Activated T-cell treated with anti-CD3 and anti-CD28 coated beads for 1 hour (primary cell): ENCODE results near the gene CADPS.

Experiments
- DNase-seq: peaks from one replicate; pipeline ENCODE4 v3.0.0-alpha.2; 2020; ENCODE audit warnings: low read depth

Gene CADPS

GRCh38 chr3:62812631-62813030 is 62.6 kb downstream of the CADPS start:
- no peak for DNase-seq

DNA sequence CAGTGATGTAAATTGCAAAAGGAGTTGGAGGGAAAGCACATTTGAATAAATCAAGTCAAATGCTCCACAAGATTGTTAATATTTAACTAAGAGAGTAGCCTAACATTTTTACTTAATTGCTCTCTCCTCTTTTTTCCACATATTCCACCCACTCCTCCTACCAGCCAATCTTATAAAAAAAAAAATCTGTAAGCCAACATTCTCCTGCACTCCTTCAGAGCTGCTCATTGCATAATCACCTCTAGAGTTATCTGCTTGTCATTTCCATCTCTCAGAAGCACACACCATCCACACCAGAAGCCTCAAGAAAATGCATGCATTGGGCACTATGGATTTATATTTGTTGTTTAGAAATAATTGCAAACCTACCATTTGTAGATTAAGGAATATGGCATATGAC is 64.1 kb downstream of the CADPS start:
- no peak for DNase-seq

DNA sequence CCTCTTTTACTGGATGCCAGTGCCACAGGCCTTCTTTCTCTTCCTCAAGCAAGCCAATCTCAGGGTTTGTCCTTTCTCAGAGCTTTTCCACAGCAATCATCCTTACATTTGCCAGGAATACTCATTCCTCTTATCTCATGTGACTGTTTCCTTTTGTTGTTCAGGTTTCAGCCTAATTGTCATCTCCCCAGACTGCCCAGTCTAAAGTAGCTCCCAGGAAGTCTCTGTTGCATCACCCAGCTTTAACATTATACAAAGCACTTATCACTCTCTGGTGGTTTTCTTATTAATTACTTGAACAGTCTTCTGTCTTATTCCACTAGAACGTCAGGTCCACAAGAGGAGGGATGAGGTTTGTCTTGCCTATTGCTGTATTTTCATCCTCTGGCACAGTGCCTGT is 65.8 kb downstream of the CADPS start:
- DNase-seq, result no peak

GRCh38 chr3:62805580-62806277 is 69.5 kb downstream of the CADPS start:
- DNase-seq, result no peak

- no peak for DNase-seq
Measured at GRCh38 chr3:62805106-62805505, 70.1 kb downstream of the CADPS start.

- DNase-seq, result no peak
Measured at GRCh38 chr3:62803276-62803675, 71.9 kb downstream of the CADPS start.

DNA sequence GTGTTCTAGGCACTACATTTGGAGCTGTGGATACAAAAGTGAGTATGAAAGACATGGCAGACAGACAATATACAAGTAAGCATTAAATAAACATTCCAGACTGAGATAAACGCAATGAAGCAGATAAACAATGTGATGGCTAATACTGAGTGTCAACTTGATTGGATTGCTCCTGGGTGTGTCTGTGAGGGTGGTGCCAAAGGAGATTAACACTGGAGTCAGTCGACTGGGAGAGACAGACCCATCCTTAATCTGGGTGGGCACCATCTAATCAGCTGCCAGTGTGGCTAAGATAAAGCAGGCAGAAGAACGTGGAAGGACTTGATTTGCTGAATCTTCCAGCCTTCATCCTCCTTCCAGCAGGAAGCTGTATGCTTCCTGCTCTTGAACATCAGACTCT is 77.2 kb downstream of the CADPS start:
- no peak for DNase-seq

DNA sequence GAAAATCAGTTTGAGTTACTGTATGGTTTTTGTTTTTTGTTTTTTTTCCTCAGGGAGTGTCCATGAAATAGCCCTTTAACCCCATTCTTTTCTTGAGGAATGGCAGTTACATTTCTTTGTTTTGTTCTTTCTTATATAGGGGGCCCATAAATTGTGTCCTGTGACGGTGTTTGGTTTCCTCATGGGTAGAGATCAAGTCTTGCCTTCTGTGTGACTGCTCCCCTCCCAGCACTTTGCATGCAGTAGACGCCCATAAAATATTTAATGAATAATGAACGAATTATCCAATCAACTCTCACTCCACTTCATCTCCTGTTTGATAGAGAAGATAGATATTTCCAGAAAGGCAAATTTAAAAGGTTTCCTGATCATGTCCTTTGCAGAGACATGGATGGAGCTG is 78.1 kb downstream of the CADPS start:
- DNase-seq, result no peak

- no peak for DNase-seq
Measured at GRCh38 chr3:62795978-62796657, 79.1 kb downstream of the CADPS start.

- DNase-seq, result no peak
Measured at GRCh38 chr3:62793946-62794345, 81.3 kb downstream of the CADPS start.

GRCh38 chr3:62785384-62785783 is 89.8 kb downstream of the CADPS start:
- DNase-seq, result no peak

- no peak for DNase-seq
Measured at GRCh38 chr3:62781121-62781520, 94.1 kb downstream of the CADPS start.

- no peak for DNase-seq
Measured at GRCh38 chr3:62777674-62778073, 97.5 kb downstream of the CADPS start.

DNA sequence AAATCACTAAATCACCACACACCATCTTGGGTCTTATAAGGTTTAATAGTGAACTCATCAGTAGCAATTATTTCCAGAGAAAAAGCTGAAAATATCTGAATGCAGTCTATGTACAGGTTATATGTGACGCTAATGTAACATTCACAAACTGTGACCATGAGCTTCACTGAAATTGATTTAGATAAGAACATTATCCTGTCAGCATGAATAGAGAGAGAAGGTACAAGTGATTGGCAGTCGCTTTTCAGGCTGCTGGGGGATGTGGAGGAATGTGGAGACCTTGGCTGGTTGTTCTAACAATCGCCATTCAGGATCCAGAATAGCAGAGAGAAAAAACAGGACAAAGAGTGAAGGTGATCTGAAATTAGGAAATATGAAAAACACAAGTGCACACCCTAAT is 98.1 kb downstream of the CADPS start:
- no peak for DNase-seq

GRCh38 chr3:62774221-62774620 is 101.0 kb downstream of the CADPS start:
- no peak for DNase-seq

DNA sequence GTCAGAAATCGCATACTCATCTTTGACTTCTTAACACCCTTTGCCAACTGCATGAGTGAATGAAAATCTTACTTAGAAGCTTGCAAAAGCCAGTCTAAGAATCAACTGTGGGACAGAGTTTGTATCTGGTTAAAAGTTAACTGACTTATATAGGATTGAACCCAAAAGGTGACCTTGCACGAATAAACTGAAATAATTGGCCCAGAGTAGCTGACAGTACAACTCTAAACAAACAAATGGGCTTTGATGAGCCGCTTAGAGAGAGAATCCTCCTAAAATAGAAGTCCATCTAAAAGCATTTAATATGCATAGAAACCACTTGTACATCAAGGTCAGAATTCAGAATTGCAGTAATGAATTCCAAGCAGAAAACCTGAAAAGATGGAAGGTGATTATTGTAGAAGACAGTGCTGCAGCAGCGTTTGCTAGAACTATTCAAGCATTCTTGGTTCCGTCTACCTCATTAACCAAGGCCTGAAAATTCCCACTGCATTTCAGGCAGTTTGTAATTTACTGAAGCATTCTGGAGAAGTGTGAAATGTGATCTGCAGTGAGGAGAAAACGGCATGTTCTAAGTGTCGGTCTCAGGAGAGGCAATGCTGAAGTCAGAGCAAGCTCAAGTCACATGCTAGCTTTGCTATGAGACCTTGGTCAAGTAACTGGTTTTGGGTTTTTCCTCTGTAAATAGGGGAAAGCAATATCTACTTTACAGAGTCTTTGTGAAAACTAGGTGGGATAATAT is 103.7 kb downstream of the CADPS start:
- no peak for DNase-seq

DNA sequence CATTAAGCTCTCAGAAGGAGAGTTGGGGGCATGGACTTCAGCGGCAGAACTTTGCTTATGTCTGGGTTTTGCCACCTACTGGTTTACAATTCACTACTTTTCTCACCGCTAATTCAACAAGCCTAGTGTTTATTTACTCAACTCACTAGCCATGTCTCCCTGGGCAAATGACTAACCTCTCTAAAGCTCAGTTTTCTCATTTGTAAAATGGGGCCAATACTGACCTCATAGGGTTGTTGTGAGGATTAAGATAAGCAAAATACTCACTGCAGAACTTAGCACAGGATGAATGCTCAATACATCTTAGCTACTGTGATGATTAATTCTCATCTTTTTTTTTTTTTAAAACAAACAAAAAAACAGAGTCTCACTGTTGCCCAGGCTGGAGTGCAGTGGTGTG is 106.3 kb downstream of the CADPS start:
- DNase-seq, result no peak

DNA sequence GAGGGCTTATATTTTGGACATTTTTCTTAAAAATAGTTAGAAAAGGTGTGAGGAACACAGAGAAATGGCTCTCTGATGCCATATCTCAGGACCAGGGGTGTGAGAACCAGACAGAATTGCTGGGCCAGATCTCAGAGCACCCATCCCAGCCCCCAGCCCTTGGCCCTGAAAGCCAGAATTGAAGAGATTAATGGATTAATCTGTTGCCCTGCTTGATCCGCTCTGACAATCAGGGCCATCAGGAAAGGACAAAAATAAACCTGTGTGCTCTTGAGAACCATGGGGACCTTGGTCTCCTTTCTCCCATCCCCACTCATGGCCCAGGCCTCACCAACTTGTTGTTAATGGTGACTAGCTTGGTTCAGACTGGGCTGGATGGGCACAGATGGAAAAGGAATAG is 113.5 kb downstream of the CADPS start:
- DNase-seq, result no peak

- DNase-seq, result no peak
Measured at GRCh38 chr3:62761311-62761710, 113.9 kb downstream of the CADPS start.

- no peak for DNase-seq
Measured at GRCh38 chr3:62758296-62759066, 116.7 kb downstream of the CADPS start.

DNA sequence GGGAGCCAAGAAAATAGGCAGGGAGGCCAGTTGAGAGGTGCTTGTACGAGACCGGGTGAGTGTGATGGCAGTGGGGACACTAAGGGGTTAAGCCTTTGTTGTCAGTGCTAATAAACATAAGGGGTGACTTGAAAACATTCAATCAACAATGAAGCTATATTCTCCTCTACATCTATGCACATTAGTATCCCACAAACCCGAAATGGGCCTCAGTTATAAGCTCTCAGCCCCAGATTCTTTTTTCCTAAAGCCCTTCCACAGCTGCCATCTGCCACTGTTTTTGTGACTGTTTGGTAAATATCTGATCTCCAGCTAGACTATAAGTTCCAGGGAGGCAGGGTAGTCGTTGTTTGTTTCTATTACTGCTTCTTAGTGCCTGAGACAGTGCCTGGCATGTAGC is 118.2 kb downstream of the CADPS start:
- DNase-seq, result no peak

- DNase-seq, result no peak
Measured at GRCh38 chr3:62755285-62755684, 119.9 kb downstream of the CADPS start.

GRCh38 chr3:62749657-62750056 is 125.6 kb downstream of the CADPS start:
- DNase-seq, result no peak
